PC-3 (cell line): ENCODE data around the gene PAF1. TPM values are rescaled to one million over a fixed set of nuclear protein-coding genes. Genes with fewer than 3 reads are reported as not detected.

Experiments
- ATAC-seq: fragments of 200-7000 bp; cut with Tn5 transposase; 2 replicates; pipeline ENCODE4 v1.9.1; 2020; ENCODE audit warnings: mild to moderate bottlenecking, moderate library complexity
- BruUV-seq: library from RNA; stranded (reverse); fragments of 400-500 nt; replicated peaks from 2 replicates; lab custom pipeline; 2021; lab: Mats Ljungman, UMichigan
- CTCF ChIA-PET: fragments of 300-600 bp; sonication (Branson Sonifier 250); formaldehyde crosslinking; loops from one replicate; lab custom pipeline; 2022; ENCODE audit warnings: antibody characterized with exemption; lab: Charles Lee
- POLR2A ChIA-PET: fragments of 300-600 bp; sonication (Branson Sonifier 250); formaldehyde crosslinking; loops from one replicate; lab custom pipeline; 2022; ENCODE audit warnings: antibody characterized with exemption; ENCODE audit not compliant: unreplicated experiment; lab: Charles Lee
- DNase-seq: peaks from one replicate; pipeline ENCODE4 v3.0.0-alpha.2; 2015
- H2AFZ ChIP-seq: fragments of 300-600 bp; sonication (generic); 2 replicates; pipeline ENCODE4 v1.6.0; 2016; ENCODE audit warnings: antibody characterized with exemption, low read length
- H3F3A ChIP-seq: fragments of 300-600 bp; sonication (generic); one replicate; pipeline ENCODE4 v1.6.0; 2017; ENCODE audit warnings: antibody characterized with exemption, low read length, control low read depth, mild to moderate bottlenecking; ENCODE audit not compliant: unreplicated experiment
- H3K27ac ChIP-seq: fragments of 300-600 bp; sonication (generic); 2 replicates; pipeline ENCODE4 v1.5.1; 2016; ENCODE audit warnings: mild to moderate bottlenecking, low read length
- H3K27me3 ChIP-seq: fragments of 300-600 bp; sonication (generic); 2 replicates; pipeline ENCODE4 v1.6.1; 2016; ENCODE audit warnings: low read length, mixed read lengths
- H3K36me3 ChIP-seq: fragments of 300-600 bp; sonication (generic); 2 replicates; pipeline ENCODE4 v1.6.1; 2016; ENCODE audit warnings: low read depth, mixed run types, low read length, mixed read lengths
- H3K4me1 ChIP-seq: fragments of 300-600 bp; sonication (generic); 2 replicates; pipeline ENCODE4 v1.5.1; 2016; ENCODE audit warnings: low read length; ENCODE audit not compliant: insufficient read depth
- H3K4me2 ChIP-seq: fragments of 300-600 bp; sonication (generic); 2 replicates; pipeline ENCODE4 v1.6.0; 2016; ENCODE audit warnings: low read length
- H3K4me3 ChIP-seq: fragments of 300-600 bp; sonication (generic); 2 replicates; pipeline ENCODE4 v1.5.1; 2016; ENCODE audit warnings: mild to moderate bottlenecking, low read length, mixed read lengths
- H3K79me2 ChIP-seq: fragments of 300-600 bp; sonication (generic); 2 replicates; pipeline ENCODE4 v1.6.1; 2017; ENCODE audit warnings: low read length, mixed read lengths
- H3K9ac ChIP-seq: fragments of 300-600 bp; sonication (generic); 2 replicates; pipeline ENCODE4 v1.6.0; 2016; ENCODE audit warnings: mild to moderate bottlenecking, low read length
- H3K9me2 ChIP-seq: fragments of 300-600 bp; sonication (generic); replicated peaks from 2 replicates; pipeline ENCODE4 v1.6.1; 2016; ENCODE audit warnings: mixed run types, low read length, mixed read lengths
- H3K9me3 ChIP-seq: fragments of 300-600 bp; sonication (generic); 2 replicates; pipeline ENCODE4 v1.6.1; 2016; ENCODE audit warnings: low read length, mixed read lengths
- H4K20me1 ChIP-seq: fragments of 300-600 bp; sonication (generic); 2 replicates; pipeline ENCODE4 v1.6.1; 2016; ENCODE audit warnings: low read length, mixed read lengths
- EZH2 ChIP-seq: fragments of 300-600 bp; sonication (generic); IDR thresholded peaks from one replicate; pipeline ENCODE4 v1.6.1; 2017; ENCODE audit warnings: antibody characterized with exemption, mild to moderate bottlenecking, low read length; ENCODE audit not compliant: unreplicated experiment
- EZH2phosphoT487 ChIP-seq: fragments of 300-600 bp; sonication (generic); IDR thresholded peaks from 2 replicates; pipeline ENCODE4 v1.6.1; 2018; ENCODE audit warnings: mild to moderate bottlenecking, antibody characterized with exemption, low read length, borderline replicate concordance
- intact Hi-C: fragments of 100-400 bp; cut with micrococcal nuclease; formaldehyde crosslinking; loops from 2 replicates; pipeline ENCODE4 v1.9.0; 2023
- total RNA-seq: library from RNA; depleted of rRNA; stranded (reverse); fragments of >200 nt; gene quantifications from 2 replicates; pipeline ENCODE4 v1.2.3, GENCODE V29; 2014
- TF ChIP-seq, protein P1 (sequence below): fragments of 300-600 bp; sonication (generic); conservative IDR thresholded peaks from 2 replicates; pipeline ENCODE4 v1.5.1; 2017; ENCODE audit warnings: antibody characterized with exemption, low read depth, mild to moderate bottlenecking, low read length

The PAF1 gene
- total RNA-seq, 1 experiment from 2014 or later, result 50.7 TPM

GRCh38 chr19:39370735-39371134 lies 20.2 kb downstream of the PAF1 start:
- H4K20me1 ChIP-seq, result no peaks in the 10 kb centered on the region
- ATAC-seq, result no peak
- no peaks in the 10 kb centered on the region for H3K4me1 ChIP-seq
- no peaks in the 10 kb centered on the region for H3K27me3 ChIP-seq
- H3K9me3 ChIP-seq, result no peaks in the 10 kb centered on the region
- POLR2A ChIA-PET, result no interaction called here
- TF ChIP-seq EZH2phosphoT487, result no peak
- H3K36me3 ChIP-seq, result no peaks in the 10 kb centered on the region; the same call in 1 of the 2 replicates
- no peaks in the 10 kb centered on the region for H3F3A ChIP-seq
- intact Hi-C loops, result no loop called here
- peak; percentile 8 for DNase-seq
- H3K27ac ChIP-seq, result no peak overlapping the region
- H3K9me2 ChIP-seq, result no peaks in the 10 kb centered on the region
- no peaks in the 10 kb centered on the region for H3K79me2 ChIP-seq
- no peak overlapping the region for H3K4me3 ChIP-seq
- CTCF ChIA-PET, result no interaction called here
- no peak overlapping the region for H3K9ac ChIP-seq
- H3K4me2 ChIP-seq, result no peak overlapping the region
- BruUV-seq, result no TSS peak
- no peak overlapping the region for H2AFZ ChIP-seq

DNA sequence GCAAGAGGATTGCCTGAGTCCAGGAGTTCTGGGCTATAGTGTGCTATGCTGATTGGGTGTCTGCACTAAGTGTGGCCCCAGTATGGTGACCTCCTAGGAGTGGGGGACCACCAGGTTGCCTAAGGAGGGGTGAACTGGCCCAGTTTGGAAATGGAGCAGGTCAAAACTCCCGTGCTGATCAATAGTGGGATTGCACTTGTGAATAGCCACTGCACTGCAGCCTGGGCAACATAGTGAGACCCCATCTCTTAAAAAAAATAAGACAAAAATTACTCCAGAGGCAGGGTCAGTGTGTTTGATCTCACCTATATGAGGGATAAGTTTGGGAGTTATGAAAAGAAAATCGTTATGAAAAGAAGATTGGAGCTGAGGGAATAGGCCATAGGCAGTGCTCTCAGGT lies 21.7 kb downstream of the PAF1 start:
- Histone ChIP-seq H4K20me1 (no peaks in the 10 kb centered on the region), H3K27me3 (no peaks in the 10 kb centered on the region)
- BruUV-seq, result no TSS peak

DNA sequence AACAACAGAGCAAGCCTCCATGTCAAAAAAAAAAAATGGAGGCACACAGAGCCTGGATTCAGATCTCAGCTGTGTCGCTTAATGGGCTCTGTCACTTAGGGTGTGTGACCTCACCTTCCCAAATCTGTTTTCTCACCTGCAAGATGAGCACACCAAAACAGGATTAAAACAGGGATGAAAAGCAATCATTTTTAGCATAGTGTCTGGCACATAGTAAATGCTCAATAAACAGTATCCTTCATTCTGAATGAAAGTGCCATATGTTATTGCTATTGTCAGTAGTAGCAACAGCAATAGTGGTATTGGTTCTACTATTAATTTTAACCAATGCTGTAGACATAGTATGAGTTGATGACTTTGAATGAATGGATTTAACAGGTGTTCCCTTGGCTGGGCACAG lies 25.4 kb downstream of the PAF1 start:
- no peaks in the 10 kb centered on the region for H3K79me2 ChIP-seq
- no peaks in the 10 kb centered on the region for H4K20me1 ChIP-seq
- H3K9me3 ChIP-seq, result no peaks in the 10 kb centered on the region
- BruUV-seq, result no TSS peak
- H3K4me2 ChIP-seq, result no peak overlapping the region
- no peaks in the 10 kb centered on the region for H3K9me2 ChIP-seq
- CTCF ChIA-PET, result no interaction called here
- no peak overlapping the region for H3K4me3 ChIP-seq
- no peak for ATAC-seq
- DNase-seq, result no peak
- H2AFZ ChIP-seq, result no peak overlapping the region
- 0 out of 2 replicates have a peak, but pooled peaks cover 5% of the 10 kb centered on the region for H3K4me1 ChIP-seq
- H3K36me3 ChIP-seq, result no peaks in the 10 kb centered on the region; the same call in 1 of the 2 replicates
- no peaks in the 10 kb centered on the region for H3K27me3 ChIP-seq
- no peaks in the 10 kb centered on the region for H3F3A ChIP-seq
- no peak overlapping the region for H3K27ac ChIP-seq
- POLR2A ChIA-PET, result no interaction called here
- no peak overlapping the region for H3K9ac ChIP-seq
- TF ChIP-seq, protein P1, sequence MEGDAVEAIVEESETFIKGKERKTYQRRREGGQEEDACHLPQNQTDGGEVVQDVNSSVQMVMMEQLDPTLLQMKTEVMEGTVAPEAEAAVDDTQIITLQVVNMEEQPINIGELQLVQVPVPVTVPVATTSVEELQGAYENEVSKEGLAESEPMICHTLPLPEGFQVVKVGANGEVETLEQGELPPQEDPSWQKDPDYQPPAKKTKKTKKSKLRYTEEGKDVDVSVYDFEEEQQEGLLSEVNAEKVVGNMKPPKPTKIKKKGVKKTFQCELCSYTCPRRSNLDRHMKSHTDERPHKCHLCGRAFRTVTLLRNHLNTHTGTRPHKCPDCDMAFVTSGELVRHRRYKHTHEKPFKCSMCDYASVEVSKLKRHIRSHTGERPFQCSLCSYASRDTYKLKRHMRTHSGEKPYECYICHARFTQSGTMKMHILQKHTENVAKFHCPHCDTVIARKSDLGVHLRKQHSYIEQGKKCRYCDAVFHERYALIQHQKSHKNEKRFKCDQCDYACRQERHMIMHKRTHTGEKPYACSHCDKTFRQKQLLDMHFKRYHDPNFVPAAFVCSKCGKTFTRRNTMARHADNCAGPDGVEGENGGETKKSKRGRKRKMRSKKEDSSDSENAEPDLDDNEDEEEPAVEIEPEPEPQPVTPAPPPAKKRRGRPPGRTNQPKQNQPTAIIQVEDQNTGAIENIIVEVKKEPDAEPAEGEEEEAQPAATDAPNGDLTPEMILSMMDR, result no peak
- TF ChIP-seq EZH2 (no peak), EZH2phosphoT487 (no peak)
- intact Hi-C loops, result no loop called here

More for the DNA sequence above, 21.7 kb downstream of the PAF1 start:
- Histone ChIP-seq H3K36me3 (no peaks in the 10 kb centered on the region; the same call in 1 of the 2 replicates), H3K79me2 (no peaks in the 10 kb centered on the region), H2AFZ (no peak overlapping the region), H3K4me1 (no peaks in the 10 kb centered on the region), H3K4me2 (no peak overlapping the region), H3K4me3 (no peak overlapping the region), H3K9me3 (no peaks in the 10 kb centered on the region), H3F3A (no peaks in the 10 kb centered on the region), H3K27ac (no peak overlapping the region), H3K9me2 (no peaks in the 10 kb centered on the region), H3K9ac (no peak overlapping the region)
- DNase-seq, result no peak
- TF ChIP-seq, protein P1, result no peak
- POLR2A ChIA-PET, result no interaction called here
- intact Hi-C loops, result no loop called here
- ATAC-seq, result no peak
- CTCF ChIA-PET, result no interaction called here
